ENCODE data around the gene LARGE1.

Gene LARGE1

GRCh38 chr22:33829546-33830280 lies 90.6 kb downstream of the LARGE1 start:
- in situ Hi-C loops (cut with HindIII; ENCODE audit: low sequenced_read_pairs), result loop anchor here (10.0 kb wide), 1 partner anchor 65 kb away; no protein-coding TSS in a partner anchor

- in situ Hi-C loops (cut with HindIII; ENCODE audit: low sequenced_read_pairs), result no loop called here
Observed at GRCh38 chr22:33828302-33828701, 92.0 kb downstream of the LARGE1 start.

DNA sequence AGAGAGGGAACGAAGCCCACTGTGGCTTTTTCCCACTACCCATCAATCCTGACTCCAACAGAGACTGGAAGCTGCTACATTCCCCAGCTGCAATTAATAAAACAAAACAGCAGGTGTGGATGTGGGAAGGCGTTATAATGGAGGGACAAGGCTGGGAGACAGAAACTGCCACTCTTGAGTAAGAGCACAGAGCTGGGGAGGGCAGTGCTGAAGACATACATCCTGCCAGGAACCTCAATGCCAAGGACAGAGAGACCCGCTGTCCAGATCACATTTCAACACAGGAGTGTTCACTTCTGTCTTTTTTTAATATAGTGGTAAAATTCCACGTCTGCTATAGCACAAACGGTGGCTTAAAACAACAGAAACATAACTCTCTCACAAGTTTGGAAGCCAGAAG lies 94.5 kb downstream of the LARGE1 start:
- in situ Hi-C loops (cut with HindIII; ENCODE audit: low sequenced_read_pairs), result no loop called here

GRCh38 chr22:33823552-33823951 lies 96.7 kb downstream of the LARGE1 start:
- in situ Hi-C loops (cut with HindIII; ENCODE audit: low sequenced_read_pairs), result no loop called here

DNA sequence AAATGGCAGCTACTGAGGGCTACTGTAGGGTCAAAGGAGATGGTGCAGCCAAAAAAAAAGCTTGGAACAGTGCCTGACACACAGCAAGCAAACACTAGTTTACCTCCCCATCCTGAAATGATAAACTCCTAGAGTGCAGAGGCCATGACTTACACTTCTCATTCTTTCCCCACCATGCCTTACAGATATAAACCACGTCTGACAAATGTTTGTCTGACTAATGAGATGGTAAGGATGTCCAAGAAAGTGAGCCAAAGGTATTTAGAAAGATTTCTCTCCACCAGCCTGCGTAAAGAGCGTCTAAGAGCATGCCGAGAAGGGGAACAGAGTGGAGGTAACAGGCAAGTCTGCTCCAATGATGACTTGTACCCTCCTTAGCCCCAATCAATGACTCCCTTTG lies 99.0 kb downstream of the LARGE1 start:
- in situ Hi-C loops (cut with HindIII; ENCODE audit: low sequenced_read_pairs), result no loop called here

DNA sequence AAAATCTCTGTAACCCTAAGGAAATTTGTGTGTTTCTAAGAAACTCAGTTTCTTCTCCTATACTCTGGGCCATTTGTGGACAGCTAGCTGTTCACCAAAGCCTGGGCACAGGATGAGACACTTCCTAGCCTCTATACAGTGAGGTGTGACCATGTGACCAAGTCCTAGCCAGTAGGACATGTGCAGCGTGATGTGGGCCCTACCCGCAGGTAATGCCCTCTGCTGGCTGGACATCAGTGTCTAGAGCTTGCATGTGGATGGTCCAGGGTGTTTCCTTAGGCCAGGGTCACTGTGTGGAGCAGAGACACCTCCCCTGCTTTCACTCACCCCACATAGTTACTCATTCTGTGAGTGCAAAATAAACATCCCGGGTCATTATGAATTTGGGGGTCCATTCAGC lies 100.5 kb downstream of the LARGE1 start:
- in situ Hi-C loops (cut with HindIII; ENCODE audit: low sequenced_read_pairs), result no loop called here

GRCh38 chr22:33817512-33818127 lies 102.7 kb downstream of the LARGE1 start:
- in situ Hi-C loops (cut with HindIII; ENCODE audit: low sequenced_read_pairs), result no loop called here

DNA sequence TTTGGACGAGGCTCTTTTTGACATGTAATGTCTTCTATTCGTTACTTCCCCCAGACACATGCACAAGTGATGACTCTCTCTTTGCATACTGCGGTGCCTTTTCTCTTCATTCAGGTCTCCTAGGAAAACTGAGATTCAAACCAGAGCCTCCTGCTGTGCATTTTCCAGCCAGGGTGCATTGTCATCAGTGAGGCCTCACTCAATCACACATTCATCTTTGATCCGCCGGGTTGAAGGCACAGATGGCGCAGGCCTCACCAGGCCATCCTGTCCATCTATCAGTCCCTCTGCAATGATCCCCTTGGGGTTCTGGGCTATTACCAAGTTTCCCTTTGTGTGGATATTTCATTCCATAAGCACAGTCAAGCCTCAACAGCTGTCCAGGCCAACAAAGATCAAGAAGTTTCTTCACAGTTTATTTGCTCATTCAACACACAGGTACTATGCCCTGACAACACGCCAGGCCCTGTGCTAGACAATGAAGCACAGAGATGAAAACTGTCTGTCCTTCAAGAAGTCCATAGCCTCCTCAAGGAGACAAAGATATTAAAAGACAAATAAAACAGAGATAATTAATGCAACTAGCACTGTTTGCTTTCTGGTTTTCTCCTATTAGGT lies 107.8 kb downstream of the LARGE1 start:
- in situ Hi-C loops (cut with HindIII; ENCODE audit: low sequenced_read_pairs), result no loop called here

GRCh38 chr22:33811686-33812085 lies 108.6 kb downstream of the LARGE1 start:
- in situ Hi-C loops (cut with HindIII; ENCODE audit: low sequenced_read_pairs), result no loop called here

GRCh38 chr22:33811208-33811607 lies 109.1 kb downstream of the LARGE1 start:
- in situ Hi-C loops (cut with HindIII; ENCODE audit: low sequenced_read_pairs), result no loop called here

- in situ Hi-C loops (cut with HindIII; ENCODE audit: low sequenced_read_pairs), result no loop called here
Observed at GRCh38 chr22:33807470-33807869, 112.8 kb downstream of the LARGE1 start.

- in situ Hi-C loops (cut with HindIII; ENCODE audit: low sequenced_read_pairs), result no loop called here
Observed at GRCh38 chr22:33806191-33806590, 114.1 kb downstream of the LARGE1 start.

DNA sequence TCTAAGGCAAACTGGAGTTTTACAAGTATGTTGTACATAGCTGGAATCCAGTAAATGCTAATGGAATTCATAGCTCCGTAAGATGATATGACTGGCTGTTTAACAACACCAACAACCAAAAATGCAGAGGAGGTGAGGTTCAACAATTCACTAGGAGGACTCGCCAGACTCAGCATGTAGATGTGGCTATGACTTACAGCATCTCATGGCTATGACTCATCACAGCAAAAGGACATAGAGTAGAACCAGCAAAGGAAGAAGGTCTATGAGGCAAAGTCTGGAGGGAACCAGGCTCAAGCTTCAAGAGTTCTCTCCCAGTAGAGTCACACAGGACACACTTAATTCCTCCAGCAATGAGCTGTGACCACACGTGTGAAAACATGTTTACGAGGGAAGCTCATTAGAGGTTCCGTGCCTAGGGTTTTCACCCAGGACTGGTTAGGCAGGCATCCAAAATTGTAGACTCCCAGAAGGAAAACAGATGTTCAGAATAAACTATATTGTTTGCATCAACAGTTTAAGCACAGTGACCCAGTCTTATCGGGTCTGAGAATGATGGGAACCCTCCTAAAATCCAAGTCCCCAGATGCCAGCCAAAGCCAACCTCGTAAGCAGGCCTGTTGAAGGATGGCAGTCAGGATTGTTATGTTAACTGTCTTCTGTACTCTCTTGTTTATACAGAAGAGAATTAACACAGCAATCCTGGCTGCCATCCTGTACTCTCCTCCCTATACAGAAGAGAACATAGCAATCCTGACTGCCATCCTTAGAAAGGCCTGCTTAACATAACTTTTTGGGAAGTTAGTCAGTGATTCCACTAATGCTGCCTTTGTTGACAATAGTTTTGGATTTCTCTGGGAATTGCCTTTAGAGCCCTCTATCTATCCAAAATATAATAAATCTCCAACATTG lies 116.6 kb downstream of the LARGE1 start:
- in situ Hi-C loops (cut with HindIII; ENCODE audit: low sequenced_read_pairs), result no loop called here

GRCh38 chr22:33798401-33798800 lies 121.9 kb downstream of the LARGE1 start:
- in situ Hi-C loops (cut with HindIII; ENCODE audit: low sequenced_read_pairs), result no loop called here

DNA sequence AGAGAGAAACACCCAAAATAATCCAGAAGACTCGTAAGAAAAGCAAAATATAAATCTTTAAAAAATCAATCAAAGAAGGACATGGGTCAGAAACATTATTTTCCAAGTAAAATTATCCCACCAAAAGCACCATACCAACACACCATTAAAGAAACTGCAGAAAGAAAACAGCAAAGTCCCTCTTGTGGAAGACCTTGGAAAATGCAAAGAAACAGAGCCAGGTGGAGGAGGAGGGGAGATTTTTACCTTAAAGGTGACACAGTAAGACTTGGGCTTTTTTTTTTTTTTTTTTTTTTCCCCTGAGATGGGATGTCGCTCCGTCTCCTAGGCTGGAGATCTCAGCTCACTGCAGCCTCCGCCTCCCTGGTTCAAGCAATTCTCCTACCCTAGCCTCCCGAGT lies 123.8 kb downstream of the LARGE1 start:
- in situ Hi-C loops (cut with HindIII; ENCODE audit: low sequenced_read_pairs), result no loop called here

DNA sequence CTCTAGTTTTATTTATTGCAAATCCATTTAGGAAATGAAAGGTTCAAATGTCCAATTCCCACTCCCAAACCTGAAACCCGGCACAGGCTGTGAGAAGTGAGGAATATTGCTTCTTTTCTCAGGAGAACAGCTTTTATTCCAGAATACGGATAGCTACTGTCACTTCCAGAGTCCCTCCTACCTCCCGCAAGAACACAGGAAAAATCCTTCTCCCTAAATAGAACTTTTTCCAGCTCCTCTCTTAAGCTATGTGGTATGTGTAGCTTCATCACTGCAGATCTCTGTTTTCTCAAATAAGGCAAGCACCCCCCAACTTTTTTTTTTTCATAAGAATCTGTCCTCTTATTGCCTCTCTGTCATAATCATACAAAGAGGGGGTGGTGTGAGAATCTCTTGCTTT lies 126.8 kb downstream of the LARGE1 start:
- in situ Hi-C loops (cut with HindIII; ENCODE audit: low sequenced_read_pairs), result no loop called here

DNA sequence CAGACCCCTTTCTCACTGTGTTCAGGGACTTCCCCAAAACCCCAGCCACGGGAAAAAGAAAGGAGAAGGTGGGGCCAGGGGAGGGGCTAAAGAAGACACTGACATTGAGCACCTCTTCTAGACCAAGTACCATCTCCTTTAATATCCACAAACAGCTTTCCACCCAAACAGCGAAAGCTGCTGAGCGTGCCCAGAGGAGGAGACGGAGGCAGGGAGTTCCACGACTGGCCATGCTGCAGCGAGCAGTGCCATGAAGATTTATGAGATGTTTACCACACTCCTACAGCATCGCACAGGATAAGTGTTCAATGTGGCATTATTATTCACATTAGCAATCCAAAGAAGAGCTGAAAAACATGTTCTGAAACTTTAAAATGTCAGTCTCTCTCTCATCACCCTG lies 127.4 kb downstream of the LARGE1 start:
- in situ Hi-C loops (cut with HindIII; ENCODE audit: low sequenced_read_pairs), result no loop called here

DNA sequence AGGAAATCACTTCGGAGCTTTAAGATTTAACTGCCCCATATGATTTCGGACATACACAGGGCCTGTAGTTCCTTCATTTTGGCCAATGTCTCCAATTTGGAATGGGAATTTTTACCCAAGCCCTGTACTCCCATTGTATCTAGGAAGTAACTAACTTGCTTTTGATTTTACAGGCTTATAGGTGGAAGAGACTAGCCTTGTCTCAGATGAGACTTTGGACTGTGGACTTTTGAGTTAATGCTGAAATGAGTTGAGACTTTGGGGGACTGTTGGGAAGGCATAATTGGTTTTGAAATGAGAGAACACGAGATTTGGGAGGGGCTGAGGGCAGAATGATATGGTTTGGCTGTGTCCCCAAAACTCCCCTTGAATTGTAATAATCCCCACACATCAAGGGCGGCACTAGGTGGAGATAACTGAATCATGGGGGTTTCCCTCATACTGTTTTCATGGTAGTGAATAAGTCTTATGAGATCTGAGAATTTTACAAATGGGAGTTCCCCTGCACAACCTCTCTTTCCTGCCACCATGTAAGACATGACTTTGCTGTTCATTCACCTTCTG lies 130.5 kb downstream of the LARGE1 start:
- in situ Hi-C loops (cut with HindIII; ENCODE audit: low sequenced_read_pairs), result no loop called here

GRCh38 chr22:33788927-33789326 lies 131.3 kb downstream of the LARGE1 start:
- in situ Hi-C loops (cut with HindIII; ENCODE audit: low sequenced_read_pairs), result no loop called here

- in situ Hi-C loops (cut with HindIII; ENCODE audit: low sequenced_read_pairs), result no loop called here
Observed at GRCh38 chr22:33787645-33788456, 132.4 kb downstream of the LARGE1 start.

Data from DLD1 (cell line).